Measurements from ENCODE around the gene HGD.

DNA sequence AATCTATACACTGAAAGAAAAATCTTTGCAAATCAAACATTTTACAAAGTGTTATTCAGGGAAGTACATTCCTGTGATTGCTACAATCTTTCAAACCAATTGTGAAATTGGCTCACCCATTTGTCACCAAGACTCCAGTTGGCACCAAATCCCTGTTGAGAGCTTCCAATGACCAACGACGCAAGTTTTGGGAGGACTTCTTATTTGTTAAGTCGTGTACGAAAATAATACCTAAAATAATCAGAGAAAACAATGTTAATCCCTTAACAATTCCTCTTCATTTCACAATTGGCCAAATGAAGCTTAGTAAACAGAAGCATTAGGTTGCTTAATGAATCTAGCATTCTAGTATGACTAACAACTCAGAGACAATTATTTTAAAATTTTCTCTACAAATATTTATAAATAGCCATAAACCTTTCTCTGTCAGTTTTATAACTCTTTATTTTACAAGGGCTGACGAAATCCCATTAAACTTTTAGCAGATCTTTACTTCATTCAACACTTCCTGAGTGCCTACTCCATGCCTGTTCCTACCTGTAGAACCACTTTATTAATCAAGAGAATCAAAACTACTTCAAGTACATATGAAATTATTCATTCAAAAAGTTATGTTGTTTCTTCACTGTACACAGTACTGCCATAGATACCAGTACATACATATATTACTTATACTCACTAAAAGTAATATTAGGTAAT, 24.0 kb upstream of the HGD start:
- TF ChIP-seq, protein P1, sequence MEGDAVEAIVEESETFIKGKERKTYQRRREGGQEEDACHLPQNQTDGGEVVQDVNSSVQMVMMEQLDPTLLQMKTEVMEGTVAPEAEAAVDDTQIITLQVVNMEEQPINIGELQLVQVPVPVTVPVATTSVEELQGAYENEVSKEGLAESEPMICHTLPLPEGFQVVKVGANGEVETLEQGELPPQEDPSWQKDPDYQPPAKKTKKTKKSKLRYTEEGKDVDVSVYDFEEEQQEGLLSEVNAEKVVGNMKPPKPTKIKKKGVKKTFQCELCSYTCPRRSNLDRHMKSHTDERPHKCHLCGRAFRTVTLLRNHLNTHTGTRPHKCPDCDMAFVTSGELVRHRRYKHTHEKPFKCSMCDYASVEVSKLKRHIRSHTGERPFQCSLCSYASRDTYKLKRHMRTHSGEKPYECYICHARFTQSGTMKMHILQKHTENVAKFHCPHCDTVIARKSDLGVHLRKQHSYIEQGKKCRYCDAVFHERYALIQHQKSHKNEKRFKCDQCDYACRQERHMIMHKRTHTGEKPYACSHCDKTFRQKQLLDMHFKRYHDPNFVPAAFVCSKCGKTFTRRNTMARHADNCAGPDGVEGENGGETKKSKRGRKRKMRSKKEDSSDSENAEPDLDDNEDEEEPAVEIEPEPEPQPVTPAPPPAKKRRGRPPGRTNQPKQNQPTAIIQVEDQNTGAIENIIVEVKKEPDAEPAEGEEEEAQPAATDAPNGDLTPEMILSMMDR (IDR thresholded peaks at IDR 0.05), result no peak
- no peak for TF ChIP-seq POLR2A (IDR thresholded peaks at IDR 0.05)
- no peak for TF ChIP-seq EP300 (IDR thresholded peaks at IDR 0.05)
